GM13977 (cell line): Measurements from ENCODE around the gene L3MBTL1.
"Not testable (repeated sequence)": the region's sequence is repeated elsewhere in the genome, so short reads cannot be mapped to it uniquely, and the experiment has no call there.

Experiments used
- DNase-seq: peaks from one replicate; pipeline ENCODE4 v3.0.0; 2012; ENCODE audit warnings: low spot score
- in situ Hi-C: fragments of 300-500 bp; cut with MboI; formaldehyde crosslinking; loops from one replicate; pipeline ENCODE4 v1.12.0; 2022; ENCODE audit warnings: low sequenced_read_pairs, low pct_unique_long_range_greater_than_20kb, mixed read lengths, inconsistent platforms; ENCODE audit not compliant: unreplicated experiment
- TF ChIP-seq, protein P1 (sequence below): IDR thresholded peaks from 2 replicates; pipeline ENCODE4 v1.5.1; 2012; ENCODE audit warnings: mild to moderate bottlenecking, control low read depth; ENCODE audit not compliant: insufficient read depth; ENCODE audit errors: extremely low read depth, missing control alignments

Gene L3MBTL1

GRCh38 chr20:43495388-43495787 is 12.1 kb upstream of the L3MBTL1 start:
- in situ Hi-C loops = no loop called here
- no peak for DNase-seq
- TF ChIP-seq, protein P1, sequence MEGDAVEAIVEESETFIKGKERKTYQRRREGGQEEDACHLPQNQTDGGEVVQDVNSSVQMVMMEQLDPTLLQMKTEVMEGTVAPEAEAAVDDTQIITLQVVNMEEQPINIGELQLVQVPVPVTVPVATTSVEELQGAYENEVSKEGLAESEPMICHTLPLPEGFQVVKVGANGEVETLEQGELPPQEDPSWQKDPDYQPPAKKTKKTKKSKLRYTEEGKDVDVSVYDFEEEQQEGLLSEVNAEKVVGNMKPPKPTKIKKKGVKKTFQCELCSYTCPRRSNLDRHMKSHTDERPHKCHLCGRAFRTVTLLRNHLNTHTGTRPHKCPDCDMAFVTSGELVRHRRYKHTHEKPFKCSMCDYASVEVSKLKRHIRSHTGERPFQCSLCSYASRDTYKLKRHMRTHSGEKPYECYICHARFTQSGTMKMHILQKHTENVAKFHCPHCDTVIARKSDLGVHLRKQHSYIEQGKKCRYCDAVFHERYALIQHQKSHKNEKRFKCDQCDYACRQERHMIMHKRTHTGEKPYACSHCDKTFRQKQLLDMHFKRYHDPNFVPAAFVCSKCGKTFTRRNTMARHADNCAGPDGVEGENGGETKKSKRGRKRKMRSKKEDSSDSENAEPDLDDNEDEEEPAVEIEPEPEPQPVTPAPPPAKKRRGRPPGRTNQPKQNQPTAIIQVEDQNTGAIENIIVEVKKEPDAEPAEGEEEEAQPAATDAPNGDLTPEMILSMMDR = no peak

DNA sequence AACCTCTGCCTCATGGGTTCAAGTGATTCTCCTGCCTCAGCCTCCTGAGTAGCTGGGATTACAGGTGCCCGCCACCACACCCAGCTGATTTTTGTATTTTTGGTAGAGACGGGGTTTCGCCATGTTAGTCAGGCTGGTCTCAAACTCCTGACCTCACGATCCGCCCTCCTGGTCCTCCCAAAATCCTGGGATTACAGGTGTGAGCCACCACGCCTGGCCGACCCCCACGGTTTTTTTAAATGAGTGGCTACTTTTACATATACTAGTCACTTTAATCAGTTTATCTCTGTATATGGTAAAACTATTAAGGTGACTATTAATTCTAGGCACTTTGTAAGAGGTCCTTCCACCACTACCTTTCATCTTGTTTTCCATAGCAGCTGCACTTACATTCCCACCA is 5.5 kb upstream of the L3MBTL1 start:
- DNase-seq, in situ Hi-C loops: not testable (repeated sequence)

DNA sequence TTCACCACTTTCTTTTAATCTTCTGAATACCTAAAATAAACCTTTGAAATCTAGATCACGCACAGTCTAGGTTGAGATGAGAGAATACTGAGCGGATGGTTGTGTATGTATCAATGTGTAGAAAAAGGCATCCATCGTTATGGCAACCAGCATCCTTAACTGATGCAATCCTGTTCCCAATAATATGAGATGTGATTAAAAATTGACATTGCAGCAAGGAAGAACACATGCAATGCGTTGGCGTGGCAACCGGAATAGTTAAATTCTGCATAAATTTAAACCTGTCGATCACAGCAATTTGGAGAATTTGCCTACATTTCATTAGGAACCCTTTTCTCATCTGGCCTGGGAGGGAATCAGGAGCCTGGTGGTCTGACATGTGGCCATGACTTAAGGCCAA is 1.3 kb upstream of the L3MBTL1 start:
- in situ Hi-C loops = no loop called here
- no peak for DNase-seq
- TF ChIP-seq, protein P1 = no peak

- TF ChIP-seq, protein P1 = no peak
- in situ Hi-C loops = no loop called here
- DNase-seq = peak; percentile 29
Observed at GRCh38 chr20:43508106-43508505, 609 bp downstream of the L3MBTL1 start.

- peak; percentile 30 for DNase-seq
- in situ Hi-C loops = no loop called here
- TF ChIP-seq, protein P1 = no peak
Observed at GRCh38 chr20:43508604-43509040, 1.1 kb downstream of the L3MBTL1 start.

DNA sequence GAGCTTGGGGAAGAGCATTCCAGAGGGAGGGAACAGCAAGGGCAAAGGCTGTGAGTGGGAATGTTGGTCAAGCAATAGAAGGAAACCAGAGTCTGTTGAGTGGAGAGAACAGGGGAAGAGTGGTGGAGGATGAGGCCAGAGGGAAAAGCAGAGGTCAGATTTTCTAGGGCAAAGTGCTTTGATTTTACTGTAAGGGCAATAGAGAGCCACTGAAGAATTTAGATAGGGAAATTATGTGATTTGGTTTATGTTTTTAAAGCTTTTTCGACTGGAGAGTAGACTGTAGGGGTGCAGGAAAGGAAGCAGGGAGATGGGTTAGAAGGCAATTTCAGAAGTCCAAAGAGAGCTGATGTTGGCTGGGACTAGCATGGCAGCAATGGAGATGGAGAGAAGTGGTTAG is 4.4 kb downstream of the L3MBTL1 start:
- TF ChIP-seq, protein P1 = no peak
- in situ Hi-C loops = no loop called here
- no peak for DNase-seq

- DNase-seq = no peak
- in situ Hi-C loops = no loop called here
- TF ChIP-seq, protein P1 = no peak
Observed at GRCh38 chr20:43513372-43513930, 6.0 kb downstream of the L3MBTL1 start.
